A549 (cell line): Measurements from ENCODE around the gene PMFBP1. TPM values are rescaled to one million over a fixed set of nuclear protein-coding genes. Genes with fewer than 3 reads are reported as not detected.

Source experiments
- ATAC-seq, 2 experiments: fragments of 200-7000 bp in 1 of 2; fragments of >200 bp in 1 of 2; cut with Nextera tagmentation in 1 of 2; cut with Tn5 transposase in 1 of 2; 3 replicates each; pipeline versions ENCODE4 v1.8.0 to v1.9.1; 2018 to 2020; ENCODE audit warnings: mild to moderate bottlenecking in 1 of 2, moderate library complexity in 1 of 2
- CTCF ChIA-PET: fragments of 300-600 bp; sonication (Branson Sonifier 250); formaldehyde crosslinking; extraction: SDS; loops from one replicate; lab custom pipeline; 2021; ENCODE audit warnings: antibody characterized with exemption, inconsistent platforms; lab: Yijun Ruan, JAX
- POLR2A ChIA-PET: fragments of 350-600 bp; formaldehyde crosslinking; extraction: SDS; loops from one replicate; lab custom pipeline; 2021; ENCODE audit warnings: antibody characterized with exemption, inconsistent platforms; lab: Yijun Ruan, JAX
- DNase-seq, 2 experiments: peaks; one replicate each; pipeline versions ENCODE4 v3.0.0 to v3.0.0-alpha.2; 2011 to 2016; ENCODE audit warnings: low read depth in 1 of 2, low spot score in 1 of 2
- FAIRE-seq: peaks from 2 replicates; lab custom pipeline; 2011; peaks lifted over from hg19 to GRCh38; lab: Jason Lieb, UNC
- H3K27ac ChIP-seq, 2 experiments: fragments of >200 bp; sonication (Bioruptor Twin); formaldehyde crosslinking; 3 replicates each; pipeline ENCODE4 v1.5.1; 2016 to 2017
- H3K4me1 ChIP-seq: fragments of >200 bp; sonication (Bioruptor Twin); formaldehyde crosslinking; 3 replicates; pipeline ENCODE4 v1.6.1; 2016
- H3K4me2 ChIP-seq: fragments of >200 bp; sonication (Bioruptor Twin); formaldehyde crosslinking; 3 replicates; pipeline ENCODE4 v1.6.1; 2016
- H3K4me3 ChIP-seq: fragments of >200 bp; sonication (Bioruptor Twin); formaldehyde crosslinking; 3 replicates; pipeline ENCODE4 v1.5.1; 2016
- H3K9me3 ChIP-seq: fragments of >200 bp; sonication (Bioruptor Twin); formaldehyde crosslinking; 3 replicates; pipeline ENCODE4 v1.6.1; 2016
- CEBPB ChIP-seq, 2 experiments: fragments of >200 bp in 1 of 2; sonication (Bioruptor Twin) in 1 of 2; formaldehyde crosslinking in 1 of 2; IDR thresholded peaks; 2 replicates each; pipeline ENCODE4 v1.6.1; 2012 to 2016
- CTCF ChIP-seq: fragments of >200 bp; sonication (Bioruptor Twin); formaldehyde crosslinking; IDR thresholded peaks from 3 replicates; pipeline ENCODE4 v1.5.1; 2016
- E2F6 ChIP-seq: IDR thresholded peaks from 2 replicates; pipeline ENCODE4 v1.6.1; 2012; ENCODE audit warnings: low read depth, borderline replicate concordance
- EHF ChIP-seq: fragments of 250-450 bp; sonication (Bioruptor Pico); IDR thresholded peaks from 2 replicates; pipeline ENCODE4 v1.5.0; 2020; ENCODE audit warnings: mild to moderate bottlenecking
- EHMT2 ChIP-seq: fragments of 200-600 bp; sonication (generic); IDR thresholded peaks from 2 replicates; pipeline ENCODE4 v1.6.1; 2016; ENCODE audit warnings: antibody characterized with exemption, low read depth, mild to moderate bottlenecking, moderate library complexity
- ELK1 ChIP-seq: fragments of 150-350 bp; IDR thresholded peaks from 2 replicates; pipeline ENCODE4 v1.6.1; 2014; ENCODE audit warnings: low read depth, mild to moderate bottlenecking, low read length
- ESRRA ChIP-seq: fragments of 150-350 bp; IDR thresholded peaks from 2 replicates; pipeline ENCODE4 v1.6.1; 2014; ENCODE audit warnings: mild to moderate bottlenecking, low read length, borderline replicate concordance
- FOSL2 ChIP-seq, 2 experiments: fragments of 450-650 bp in 1 of 2; fragments of >200 bp in 1 of 2; sonication (Bioruptor Twin) in 1 of 2; formaldehyde crosslinking; IDR thresholded peaks; 2 replicates each; pipeline versions ENCODE4 v1.5.0 to v1.6.1; 2016 to 2020; ENCODE audit warnings: mild to moderate bottlenecking in 1 of 2, moderate library complexity in 1 of 2
- FOXS1 ChIP-seq: fragments of 250-450 bp; sonication (Bioruptor Pico); IDR thresholded peaks from 2 replicates; pipeline ENCODE4 v1.5.0; 2020; ENCODE audit warnings: mild to moderate bottlenecking, moderate library complexity
- GATA3 ChIP-seq: IDR thresholded peaks from 2 replicates; pipeline ENCODE4 v1.6.1; 2012; ENCODE audit warnings: borderline replicate concordance
- HDAC2 ChIP-seq: fragments of 200-600 bp; sonication (generic); IDR thresholded peaks from 2 replicates; pipeline ENCODE4 v1.6.1; 2016
- HES2 ChIP-seq: fragments of >200 bp; sonication (Bioruptor Twin); formaldehyde crosslinking; IDR thresholded peaks from 2 replicates; pipeline ENCODE4 v1.6.1; 2016
- HOXB13 ChIP-seq: fragments of 250-450 bp; sonication (Bioruptor Pico); IDR thresholded peaks from 2 replicates; pipeline ENCODE4 v1.5.0; 2020; ENCODE audit warnings: low read depth, mild to moderate bottlenecking, moderate library complexity
- KDM5A ChIP-seq: fragments of 200-600 bp; sonication (generic); IDR thresholded peaks from 2 replicates; pipeline ENCODE4 v1.6.1; 2016; ENCODE audit warnings: antibody characterized with exemption, mild to moderate bottlenecking
- MAX ChIP-seq: IDR thresholded peaks from 2 replicates; pipeline ENCODE4 v1.6.1; 2012
- MYC ChIP-seq: IDR thresholded peaks from 2 replicates; pipeline ENCODE4 v1.6.1; 2012; ENCODE audit warnings: mild to moderate bottlenecking, inconsistent platforms, low read length, improper control_type of control experiment, borderline replicate concordance
- RAD21 ChIP-seq, 2 experiments: fragments of >200 bp in 1 of 2; sonication (Bioruptor Twin) in 1 of 2; formaldehyde crosslinking in 1 of 2; IDR thresholded peaks in 1 of 2; conservative IDR thresholded peaks in 1 of 2; 2 replicates in 1 of 2; 3 replicates in 1 of 2; pipeline ENCODE4 v1.6.1; 2012 to 2018; ENCODE audit warnings: inconsistent platforms in 1 of 2
- REST ChIP-seq: fragments of 200-600 bp; sonication (generic); IDR thresholded peaks from 2 replicates; pipeline ENCODE4 v1.6.1; 2016; ENCODE audit warnings: antibody characterized with exemption, mild to moderate bottlenecking, moderate library complexity
- RNF2 ChIP-seq: fragments of 200-600 bp; sonication (generic); IDR thresholded peaks from 2 replicates; pipeline ENCODE4 v1.6.1; 2016; ENCODE audit warnings: low read depth, mild to moderate bottlenecking, antibody characterized with exemption, moderate library complexity, borderline replicate concordance
- SREBF2 ChIP-seq: fragments of 450-650 bp; IDR thresholded peaks from 2 replicates; pipeline ENCODE4 v1.6.1; 2014; ENCODE audit warnings: mild to moderate bottlenecking, moderate library complexity
- TFCP2L1 ChIP-seq: fragments of 250-450 bp; sonication (Bioruptor Pico); IDR thresholded peaks from 2 replicates; pipeline ENCODE4 v1.5.0; 2021; ENCODE audit warnings: mild to moderate bottlenecking
- TP53 ChIP-seq: fragments of 250-450 bp; sonication (Bioruptor Pico); IDR thresholded peaks from 2 replicates; pipeline ENCODE4 v1.5.0; 2021; ENCODE audit warnings: mild to moderate bottlenecking, moderate library complexity
- ZFP36 ChIP-seq: fragments of 450-650 bp; IDR thresholded peaks from 2 replicates; pipeline ENCODE4 v1.6.1; 2014; ENCODE audit warnings: borderline replicate concordance; ENCODE audit not compliant: partially characterized antibody
- ZNF302 ChIP-seq: fragments of 250-450 bp; sonication (Bioruptor Pico); IDR thresholded peaks from 2 replicates; pipeline ENCODE4 v1.9.0; 2021; ENCODE audit warnings: inconsistent platforms, mild to moderate bottlenecking, moderate library complexity
- WGBS: methylation state at CpG from one replicate; pipeline ENCODE4 v1.1.6; 2017; ENCODE audit errors: missing lambda C conversion rate; 5-methylcytosine and 5-hydroxymethylcytosine counted together
- polyA plus RNA-seq, 4 experiments: library from polyadenylated mRNA; depleted of rRNA in 3 of 4; stranded (reverse); fragments of >200 nt; fragmentation: RNase III in 1 of 4; extraction: RNeasy Plus Mini Kit Qiagen cat#74134 plus additional on column Dnase treatment in 1 of 4; gene quantifications; 2 replicates in 3 of 4; 3 replicates in 1 of 4; pipeline ENCODE4 v1.2.3, GENCODE V29; 2011 to 2017

PMFBP1 gene
- polyA plus RNA-seq, 2 of the 4 experiments (the other 2 are of a cell fraction) = 0.05 to 0.22 TPM

GRCh38 chr16:72219282-72219681 is 47.3 kb upstream of the PMFBP1 start:
- no peaks in the 10 kb centered on the region for H3K4me1 ChIP-seq
- TF ChIP-seq TP53 (CRISPR knock-in tag) = no peak
- no peak for TF ChIP-seq ELK1
- TF ChIP-seq KDM5A = no peak
- TF ChIP-seq REST = no peak
- TF ChIP-seq HDAC2 = no peak
- TF ChIP-seq E2F6 = no peak
- TF ChIP-seq SREBF2 = no peak
- no peak for TF ChIP-seq HES2
- TF ChIP-seq MYC = no peak
- no peak for TF ChIP-seq GATA3
- TF ChIP-seq, all 56 proteins: peak for 0
- ATAC-seq (no peak), FAIRE-seq (no peak), DNase-seq (no peak)
- Histone ChIP-seq H3K27ac (no peak overlapping the region), H3K9me3 (no peaks in the 10 kb centered on the region; the same call in 2 of the 3 replicates), H3K4me2 (no peak overlapping the region), H3K4me3 (no peak overlapping the region)
- CTCF ChIA-PET = interaction anchor here (0.6 kb wide), 1 partner anchor 10 kb away, joined by 3 read pairs; no protein-coding TSS in a partner anchor
- WGBS = 66% methylated on average over 8 of the region's 8 CpGs
- POLR2A ChIA-PET = no interaction called here

- no peak overlapping the region for H3K4me2 ChIP-seq
- CTCF ChIA-PET = no interaction called here
- H3K4me1 ChIP-seq = no peaks in the 10 kb centered on the region
- POLR2A ChIA-PET = no interaction called here
- ATAC-seq (no peak), DNase-seq (no peak), FAIRE-seq (no peak)
- TF ChIP-seq EHMT2 = no peak
- TF ChIP-seq EHF (CRISPR knock-in tag) = no peak
- TF ChIP-seq ZNF302 (CRISPR knock-in tag) = no peak
- TF ChIP-seq RNF2 = no peak
- no peak for TF ChIP-seq FOSL2 (IDR thresholded peaks at IDR 0.05)
- TF ChIP-seq FOSL2 (CRISPR knock-in tag; IDR thresholded peaks at IDR 0.05) = no peak
- TF ChIP-seq CEBPB (IDR thresholded peaks at IDR 0.05) = no peak
- TF ChIP-seq MYC = no peak
- TF ChIP-seq RAD21 (conservative IDR thresholded peaks at IDR 0.05 in 1 of 2, IDR thresholded peaks at IDR 0.05 in 1 of 2) = no peak
- no peak for TF ChIP-seq ESRRA
- TF ChIP-seq ZFP36 = no peak
- TF ChIP-seq FOXS1 (CRISPR knock-in tag) = no peak
- no peak for TF ChIP-seq TFCP2L1 (CRISPR knock-in tag)
- no peak for TF ChIP-seq HOXB13
- TF ChIP-seq CTCF = no peak
- TF ChIP-seq MAX = no peak
- no peak overlapping the region for H3K27ac ChIP-seq
- no peaks in the 10 kb centered on the region; the same call in 2 of the 3 replicates for H3K9me3 ChIP-seq
- H3K4me3 ChIP-seq = no peak overlapping the region
- 22% methylated on average over 6 of the region's 6 CpGs for WGBS
These were observed 44.8 kb upstream of the PMFBP1 start for GRCh38 chr16:72216767-72217166.
